Measurements from ENCODE around the gene MOB2.

Gene MOB2

GRCh38 chr11:1507381-1508140, 21.0 kb upstream of the MOB2 start:
- TF ChIP-seq TAF1 (IDR thresholded peaks at IDR 0.05; ENCODE audit: borderline replicate concordance, insufficient read depth, low read length) (no peak), FOXP2 (optimal IDR thresholded peaks at IDR 0.05; ENCODE audit: borderline replicate concordance, extremely low read depth, extremely low read length, insufficient read depth) (no peak), REST (IDR thresholded peaks at IDR 0.05; ENCODE audit: insufficient read depth in 1 of 2, low read depth in 2 of 2, low read length in 2 of 2) (no peak), POLR2AphosphoS5 (IDR thresholded peaks at IDR 0.05; ENCODE audit: low read depth, low read length) (no peak), SIN3A (IDR thresholded peaks at IDR 0.05; ENCODE audit: borderline replicate concordance, insufficient read depth, low read length) (no peak)

- TF ChIP-seq FOXP2 (optimal IDR thresholded peaks at IDR 0.05; ENCODE audit: borderline replicate concordance, extremely low read depth, extremely low read length, insufficient read depth), result no peak
- no peak for TF ChIP-seq SIN3A (IDR thresholded peaks at IDR 0.05; ENCODE audit: borderline replicate concordance, insufficient read depth, low read length)
- no peak for TF ChIP-seq POLR2AphosphoS5 (IDR thresholded peaks at IDR 0.05; ENCODE audit: low read depth, low read length)
- no peak for TF ChIP-seq REST (IDR thresholded peaks at IDR 0.05; ENCODE audit: insufficient read depth in 1 of 2, low read depth in 2 of 2, low read length in 2 of 2)
- no peak for TF ChIP-seq TAF1 (IDR thresholded peaks at IDR 0.05; ENCODE audit: borderline replicate concordance, insufficient read depth, low read length)
These were observed 20.4 kb upstream of the MOB2 start for GRCh38 chr11:1506981-1507380.

- TF ChIP-seq TAF1 (IDR thresholded peaks at IDR 0.05; ENCODE audit: borderline replicate concordance, insufficient read depth, low read length) (no peak), REST (IDR thresholded peaks at IDR 0.05; ENCODE audit: insufficient read depth in 1 of 2, low read depth in 2 of 2, low read length in 2 of 2) (no peak), POLR2AphosphoS5 (IDR thresholded peaks at IDR 0.05; ENCODE audit: low read depth, low read length) (no peak), SIN3A (IDR thresholded peaks at IDR 0.05; ENCODE audit: borderline replicate concordance, insufficient read depth, low read length) (no peak)
These were observed 18.9 kb upstream of the MOB2 start for GRCh38 chr11:1505480-1505879.

GRCh38 chr11:1504581-1505290, 18.2 kb upstream of the MOB2 start:
- TF ChIP-seq REST (IDR thresholded peaks at IDR 0.05; ENCODE audit: insufficient read depth in 1 of 2, low read depth in 2 of 2, low read length in 2 of 2), result no peak
- TF ChIP-seq FOXP2 (optimal IDR thresholded peaks at IDR 0.05; ENCODE audit: borderline replicate concordance, extremely low read depth, extremely low read length, insufficient read depth), result no peak
- TF ChIP-seq POLR2AphosphoS5 (IDR thresholded peaks at IDR 0.05; ENCODE audit: low read depth, low read length), result no peak
- no peak for TF ChIP-seq TAF1 (IDR thresholded peaks at IDR 0.05; ENCODE audit: borderline replicate concordance, insufficient read depth, low read length)
- no peak for TF ChIP-seq SIN3A (IDR thresholded peaks at IDR 0.05; ENCODE audit: borderline replicate concordance, insufficient read depth, low read length)

All from PFSK-1 (cell line).